NCI-H2081 treated with DMSO at 0.1 percent for 48 hours (cell line): ENCODE measurements around the gene WFDC5.
"Not testable (repeated sequence)": the region's sequence is repeated elsewhere in the genome, so short reads cannot be mapped to it uniquely, and the experiment has no call there.

Source experiments
- DNase-seq: peaks from one replicate; lab custom pipeline; 2025; lab: John Stamatoyannopoulos, UW

The WFDC5 gene

GRCh38 chr20:45087814-45088213, 27.2 kb downstream of the WFDC5 start:
- no peak for DNase-seq

GRCh38 chr20:45087097-45087790, 27.7 kb downstream of the WFDC5 start:
- DNase-seq, result no peak

- DNase-seq, result no peak
Measured at GRCh38 chr20:45085867-45086266, 29.1 kb downstream of the WFDC5 start.

GRCh38 chr20:45085289-45085688, 29.7 kb downstream of the WFDC5 start:
- no peak for DNase-seq

GRCh38 chr20:45083127-45083526, 31.8 kb downstream of the WFDC5 start:
- no peak for DNase-seq

GRCh38 chr20:45082468-45082867, 32.5 kb downstream of the WFDC5 start:
- DNase-seq, result no peak

GRCh38 chr20:45080867-45081624, 33.9 kb downstream of the WFDC5 start:
- DNase-seq, result no peak

- no peak for DNase-seq
Measured at GRCh38 chr20:45077559-45077958, 37.4 kb downstream of the WFDC5 start.

- no peak for DNase-seq
Measured at GRCh38 chr20:45073221-45073620, 41.8 kb downstream of the WFDC5 start.

GRCh38 chr20:45072066-45072465, 42.9 kb downstream of the WFDC5 start:
- DNase-seq, result no peak

GRCh38 chr20:45070932-45071632, 43.9 kb downstream of the WFDC5 start:
- DNase-seq, result no peak

GRCh38 chr20:45069261-45069660, 45.7 kb downstream of the WFDC5 start:
- DNase-seq, result no peak

GRCh38 chr20:45067558-45067957, 47.4 kb downstream of the WFDC5 start:
- no peak for DNase-seq

- DNase-seq, result no peak
Measured at GRCh38 chr20:45067087-45067486, 47.9 kb downstream of the WFDC5 start.

- no peak for DNase-seq
Measured at GRCh38 chr20:45066372-45066771, 48.6 kb downstream of the WFDC5 start.

- no peak for DNase-seq
Measured at GRCh38 chr20:45064812-45065211, 50.2 kb downstream of the WFDC5 start.

GRCh38 chr20:45063107-45063506, 51.9 kb downstream of the WFDC5 start:
- not testable (repeated sequence) for DNase-seq

GRCh38 chr20:45061244-45061643, 53.7 kb downstream of the WFDC5 start:
- DNase-seq, result no peak

GRCh38 chr20:45060294-45060693, 54.7 kb downstream of the WFDC5 start:
- no peak for DNase-seq
